ENCODE results near the gene COBLL1.

The COBLL1 gene

GRCh38 chr2:164849506-164849905, 7.9 kb upstream of the COBLL1 start:
- Histone ChIP-seq H3K36me3 (ENCODE audit: control insufficient read depth in 2 of 2, insufficient read depth in 1 of 2, low read length in 2 of 2) (no peaks in the 10 kb centered on the region), H3K4me3 (ENCODE audit: low read depth, low read length) (no peak overlapping the region), H3K27ac (ENCODE audit: extremely low read depth, low read depth, low read length) (no peak overlapping the region), H3K4me1 (ENCODE audit: control insufficient read depth, insufficient read depth, low read length) (no peaks in the 10 kb centered on the region), H3K9me3 (ENCODE audit: control insufficient read depth, insufficient read depth, low read depth, low read length) (no peaks in the 10 kb centered on the region)
- CTCF ChIA-PET = interaction anchor here (0.7 kb wide), 1 partner anchor 111 kb away, joined by 3 read pairs; no protein-coding TSS in a partner anchor
- POLR2A ChIA-PET = no interaction called here
- TF ChIP-seq KLF9 (tag by site-specific recombination; IDR thresholded peaks at IDR 0.05; ENCODE audit: low read depth) (no peak), ZNF184 (tag by site-specific recombination; IDR thresholded peaks at IDR 0.05) (no peak), ZNF10 (tag by site-specific recombination; IDR thresholded peaks at IDR 0.05) (no peak), ZNF555 (tag by site-specific recombination; conservative IDR thresholded peaks at IDR 0.05) (no peak), ZNF629 (tag by site-specific recombination; IDR thresholded peaks at IDR 0.05) (no peak), MYNN (tag by site-specific recombination; IDR thresholded peaks at IDR 0.05; ENCODE audit: borderline replicate concordance) (no peak), ZIC2 (tag by site-specific recombination; IDR thresholded peaks at IDR 0.05) (no peak), ZNF585B (tag by site-specific recombination; IDR thresholded peaks at IDR 0.05) (no peak), ZNF362 (tag by site-specific recombination; IDR thresholded peaks at IDR 0.05) (no peak)
- TF ChIP-seq, protein P1, sequence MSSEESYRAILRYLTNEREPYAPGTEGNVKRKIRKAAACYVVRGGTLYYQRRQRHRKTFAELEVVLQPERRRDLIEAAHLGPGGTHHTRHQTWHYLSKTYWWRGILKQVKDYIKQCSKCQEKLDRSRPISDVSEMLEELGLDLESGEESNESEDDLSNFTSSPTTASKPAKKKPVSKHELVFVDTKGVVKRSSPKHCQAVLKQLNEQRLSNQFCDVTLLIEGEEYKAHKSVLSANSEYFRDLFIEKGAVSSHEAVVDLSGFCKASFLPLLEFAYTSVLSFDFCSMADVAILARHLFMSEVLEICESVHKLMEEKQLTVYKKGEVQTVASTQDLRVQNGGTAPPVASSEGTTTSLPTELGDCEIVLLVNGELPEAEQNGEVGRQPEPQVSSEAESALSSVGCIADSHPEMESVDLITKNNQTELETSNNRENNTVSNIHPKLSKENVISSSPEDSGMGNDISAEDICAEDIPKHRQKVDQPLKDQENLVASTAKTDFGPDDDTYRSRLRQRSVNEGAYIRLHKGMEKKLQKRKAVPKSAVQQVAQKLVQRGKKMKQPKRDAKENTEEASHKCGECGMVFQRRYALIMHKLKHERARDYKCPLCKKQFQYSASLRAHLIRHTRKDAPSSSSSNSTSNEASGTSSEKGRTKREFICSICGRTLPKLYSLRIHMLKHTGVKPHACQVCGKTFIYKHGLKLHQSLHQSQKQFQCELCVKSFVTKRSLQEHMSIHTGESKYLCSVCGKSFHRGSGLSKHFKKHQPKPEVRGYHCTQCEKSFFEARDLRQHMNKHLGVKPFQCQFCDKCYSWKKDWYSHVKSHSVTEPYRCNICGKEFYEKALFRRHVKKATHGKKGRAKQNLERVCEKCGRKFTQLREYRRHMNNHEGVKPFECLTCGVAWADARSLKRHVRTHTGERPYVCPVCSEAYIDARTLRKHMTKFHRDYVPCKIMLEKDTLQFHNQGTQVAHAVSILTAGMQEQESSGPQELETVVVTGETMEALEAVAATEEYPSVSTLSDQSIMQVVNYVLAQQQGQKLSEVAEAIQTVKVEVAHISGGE (tag by site-specific recombination; conservative IDR thresholded peaks at IDR 0.05; ENCODE audit: low read depth) = no peak

DNA sequence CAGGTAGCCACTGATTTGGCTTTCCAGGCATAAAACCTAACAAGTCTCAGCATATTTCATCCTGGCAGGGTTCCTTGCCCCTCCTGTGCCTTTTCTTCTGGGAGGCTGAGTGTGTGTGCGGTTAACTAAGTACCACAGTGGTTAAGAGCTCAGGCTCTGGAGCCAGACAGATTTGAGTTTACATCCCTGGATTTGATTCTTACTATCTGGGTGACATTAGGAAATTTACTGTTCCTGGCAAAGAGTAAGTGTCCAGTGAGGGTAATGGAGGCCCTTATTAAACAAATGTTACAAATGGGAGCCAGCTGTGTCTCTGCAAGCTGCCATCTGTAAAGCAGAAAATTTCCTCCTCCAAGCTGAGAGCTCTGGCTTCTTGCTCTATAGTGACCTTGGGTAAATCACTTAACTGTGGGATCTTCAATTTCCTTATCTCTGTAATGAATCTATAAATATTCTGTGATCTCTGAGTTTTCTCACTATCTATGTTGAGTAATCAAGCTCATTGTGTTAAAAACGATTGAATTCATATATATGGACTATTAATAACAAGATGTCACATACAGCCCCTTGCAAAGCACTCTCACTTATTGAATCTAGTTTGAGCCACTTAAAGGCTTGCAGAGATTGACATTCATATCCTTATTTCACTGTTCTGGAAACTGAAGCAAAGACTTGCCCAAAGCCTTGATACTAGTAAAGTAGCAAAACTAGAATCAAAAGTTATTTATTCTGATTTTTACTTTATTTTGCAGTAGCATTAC, 6.5 kb upstream of the COBLL1 start:
- no peaks in the 10 kb centered on the region for H3K9me3 ChIP-seq (ENCODE audit: control insufficient read depth, insufficient read depth, low read depth, low read length)
- H3K4me1 ChIP-seq (ENCODE audit: control insufficient read depth, insufficient read depth, low read length) = peaks cover 6% of the 10 kb centered on the region
- H3K4me3 ChIP-seq (ENCODE audit: low read depth, low read length) = no peak overlapping the region
- no peaks in the 10 kb centered on the region for H3K36me3 ChIP-seq (ENCODE audit: control insufficient read depth in 2 of 2, insufficient read depth in 1 of 2, low read length in 2 of 2)
- POLR2A ChIA-PET = no interaction called here
- CTCF ChIA-PET = interaction anchor here (0.7 to 1.4 kb wide), 3 partner anchors 10 to 110 kb away, joined by 3 to 5 read pairs (median 5); no protein-coding TSS in a partner anchor
- H3K27ac ChIP-seq (ENCODE audit: extremely low read depth, low read depth, low read length) = no peak overlapping the region
- TF ChIP-seq ZNF692 (tag by site-specific recombination; IDR thresholded peaks at IDR 0.05) (no peak), ZBTB48 (tag by site-specific recombination; IDR thresholded peaks at IDR 0.05) (no peak), ZNF140 (tag by site-specific recombination; IDR thresholded peaks at IDR 0.05) (no peak), SETDB1 (IDR thresholded peaks at IDR 0.05; ENCODE audit: insufficient read length, low read length) (no peak), ZNF37A (tag by site-specific recombination; IDR thresholded peaks at IDR 0.05) (no peak), GFI1B (tag by site-specific recombination; IDR thresholded peaks at IDR 0.05) (no peak), SP7 (tag by site-specific recombination; IDR thresholded peaks at IDR 0.05) (no peak), GLI4 (tag by site-specific recombination; IDR thresholded peaks at IDR 0.05) (no peak), ZNF302 (tag by site-specific recombination; IDR thresholded peaks at IDR 0.05; ENCODE audit: low read depth) (no peak), BCL11B (tag by site-specific recombination; IDR thresholded peaks at IDR 0.05; ENCODE audit: low read depth) (no peak), RBAK (tag by site-specific recombination; IDR thresholded peaks at IDR 0.05) (no peak), ZNF174 (tag by site-specific recombination; IDR thresholded peaks at IDR 0.05) (no peak), KLF9 (tag by site-specific recombination; IDR thresholded peaks at IDR 0.05; ENCODE audit: low read depth) (no peak), ZNF843 (tag by site-specific recombination; IDR thresholded peaks at IDR 0.05) (no peak)
- TF ChIP-seq, protein P2, sequence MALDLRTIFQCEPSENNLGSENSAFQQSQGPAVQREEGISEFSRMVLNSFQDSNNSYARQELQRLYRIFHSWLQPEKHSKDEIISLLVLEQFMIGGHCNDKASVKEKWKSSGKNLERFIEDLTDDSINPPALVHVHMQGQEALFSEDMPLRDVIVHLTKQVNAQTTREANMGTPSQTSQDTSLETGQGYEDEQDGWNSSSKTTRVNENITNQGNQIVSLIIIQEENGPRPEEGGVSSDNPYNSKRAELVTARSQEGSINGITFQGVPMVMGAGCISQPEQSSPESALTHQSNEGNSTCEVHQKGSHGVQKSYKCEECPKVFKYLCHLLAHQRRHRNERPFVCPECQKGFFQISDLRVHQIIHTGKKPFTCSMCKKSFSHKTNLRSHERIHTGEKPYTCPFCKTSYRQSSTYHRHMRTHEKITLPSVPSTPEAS (tag by site-specific recombination; IDR thresholded peaks at IDR 0.05) = no peak
- TF ChIP-seq, protein P3, sequence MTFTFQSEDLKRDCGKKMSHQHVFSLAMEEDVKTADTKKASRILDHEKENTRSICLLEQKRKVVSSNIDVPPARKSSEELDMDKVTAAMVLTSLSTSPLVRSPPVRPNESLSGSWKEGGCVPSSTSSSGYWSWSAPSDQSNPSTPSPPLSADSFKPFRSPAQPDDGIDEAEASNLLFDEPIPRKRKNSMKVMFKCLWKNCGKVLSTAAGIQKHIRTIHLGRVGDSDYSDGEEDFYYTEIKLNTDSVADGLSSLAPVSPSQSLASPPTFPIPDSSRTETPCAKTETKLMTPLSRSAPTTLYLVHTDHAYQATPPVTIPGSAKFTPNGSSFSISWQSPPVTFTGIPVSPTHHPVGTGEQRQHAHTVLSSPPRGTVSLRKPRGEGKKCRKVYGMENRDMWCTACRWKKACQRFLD (tag by site-specific recombination; IDR thresholded peaks at IDR 0.05) = no peak
- TF ChIP-seq, protein P4, sequence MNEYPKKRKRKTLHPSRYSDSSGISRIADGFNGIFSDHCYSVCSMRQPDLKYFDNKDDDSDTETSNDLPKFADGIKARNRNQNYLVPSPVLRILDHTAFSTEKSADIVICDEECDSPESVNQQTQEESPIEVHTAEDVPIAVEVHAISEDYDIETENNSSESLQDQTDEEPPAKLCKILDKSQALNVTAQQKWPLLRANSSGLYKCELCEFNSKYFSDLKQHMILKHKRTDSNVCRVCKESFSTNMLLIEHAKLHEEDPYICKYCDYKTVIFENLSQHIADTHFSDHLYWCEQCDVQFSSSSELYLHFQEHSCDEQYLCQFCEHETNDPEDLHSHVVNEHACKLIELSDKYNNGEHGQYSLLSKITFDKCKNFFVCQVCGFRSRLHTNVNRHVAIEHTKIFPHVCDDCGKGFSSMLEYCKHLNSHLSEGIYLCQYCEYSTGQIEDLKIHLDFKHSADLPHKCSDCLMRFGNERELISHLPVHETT (tag by site-specific recombination; IDR thresholded peaks at IDR 0.05) = no peak

Data from HEK293 (cell line).